ENCODE results near the gene SDK1.

The SDK1 gene

GRCh38 chr7:3285652-3286051 is 15.4 kb upstream of the SDK1 start:
- no peak for TF ChIP-seq CTCF (IDR thresholded peaks at IDR 0.05; ENCODE audit: insufficient read depth, low read depth, low read length, missing control alignments)
- H3K4me3 ChIP-seq (ENCODE audit: low read depth, low read length): no peak overlapping the region
- no peak for DNase-seq (ENCODE audit: low read depth)

GRCh38 chr7:3289996-3290395 is 11.1 kb upstream of the SDK1 start:
- DNase-seq (ENCODE audit: low read depth): no peak
- no peak for TF ChIP-seq CTCF (IDR thresholded peaks at IDR 0.05; ENCODE audit: insufficient read depth, low read depth, low read length, missing control alignments)
- no peak overlapping the region for H3K4me3 ChIP-seq (ENCODE audit: low read depth, low read length)

GRCh38 chr7:3292694-3293093 is 8.4 kb upstream of the SDK1 start:
- H3K4me3 ChIP-seq (ENCODE audit: low read depth, low read length): no peak overlapping the region
- DNase-seq (ENCODE audit: low read depth): no peak
- TF ChIP-seq CTCF (IDR thresholded peaks at IDR 0.05; ENCODE audit: insufficient read depth, low read depth, low read length, missing control alignments): no peak

GRCh38 chr7:3294432-3295100 is 6.5 kb upstream of the SDK1 start:
- no peak overlapping the region for H3K4me3 ChIP-seq (ENCODE audit: low read depth, low read length)
- TF ChIP-seq CTCF (IDR thresholded peaks at IDR 0.05; ENCODE audit: insufficient read depth, low read depth, low read length, missing control alignments): no peak
- DNase-seq (ENCODE audit: low read depth): no peak

- H3K4me3 ChIP-seq (ENCODE audit: low read depth, low read length): no peak overlapping the region
- no peak for DNase-seq (ENCODE audit: low read depth)
- no peak for TF ChIP-seq CTCF (IDR thresholded peaks at IDR 0.05; ENCODE audit: insufficient read depth, low read depth, low read length, missing control alignments)
Observed at GRCh38 chr7:3297105-3297819, 3.8 kb upstream of the SDK1 start.

GRCh38 chr7:3300221-3300650 is 816 bp upstream of the SDK1 start:
- DNase-seq (ENCODE audit: low read depth): no peak
- H3K4me3 ChIP-seq (ENCODE audit: low read depth, low read length): no peak overlapping the region
- TF ChIP-seq CTCF (IDR thresholded peaks at IDR 0.05; ENCODE audit: insufficient read depth, low read depth, low read length, missing control alignments): no peak

GRCh38 chr7:3301449-3301731 is 338 bp downstream of the SDK1 start:
- no peak overlapping the region for H3K4me3 ChIP-seq (ENCODE audit: low read depth, low read length)
- no peak for DNase-seq (ENCODE audit: low read depth)
- no peak for TF ChIP-seq CTCF (IDR thresholded peaks at IDR 0.05; ENCODE audit: insufficient read depth, low read depth, low read length, missing control alignments)
